HG02642 (cell line): ENCODE data around the gene INSIG2.
A peak's percentile ranks its signal among the peaks of the same experiment; 100 is the strongest.
"Not testable (repeated sequence)": the region's sequence is repeated elsewhere in the genome, so short reads cannot be mapped to it uniquely, and the experiment has no call there.

Experiments used
- ATAC-seq: cut with Tn5 transposase; IDR thresholded peaks from one replicate; pipeline ENCODE4 v1.9.1; 2021; ENCODE audit warnings: mild to moderate bottlenecking; ENCODE audit not compliant: unreplicated experiment, poor library complexity

INSIG2 gene

GRCh38 chr2:118058951-118059350 lies 29.3 kb upstream of the INSIG2 start:
- no peak for ATAC-seq

GRCh38 chr2:118059919-118060478 lies 28.3 kb upstream of the INSIG2 start:
- ATAC-seq = no peak

- ATAC-seq = peak; percentile 76
Observed at GRCh38 chr2:118061135-118061955, 26.9 kb upstream of the INSIG2 start.

GRCh38 chr2:118062048-118062447 lies 26.2 kb upstream of the INSIG2 start:
- no peak for ATAC-seq

GRCh38 chr2:118062669-118063068 lies 25.6 kb upstream of the INSIG2 start:
- no peak for ATAC-seq

GRCh38 chr2:118065015-118065706 lies 23.1 kb upstream of the INSIG2 start:
- no peak for ATAC-seq

- ATAC-seq = no peak
Observed at GRCh38 chr2:118065921-118066511, 22.3 kb upstream of the INSIG2 start.

GRCh38 chr2:118077636-118078247 lies 10.5 kb upstream of the INSIG2 start:
- ATAC-seq = no peak

GRCh38 chr2:118078734-118079133 lies 9.5 kb upstream of the INSIG2 start:
- ATAC-seq = no peak

GRCh38 chr2:118084491-118085089 lies 3.7 kb upstream of the INSIG2 start:
- ATAC-seq = no peak

- no peak for ATAC-seq
Observed at GRCh38 chr2:118085173-118086023, 2.9 kb upstream of the INSIG2 start.

- no peak for ATAC-seq
Observed at GRCh38 chr2:118086024-118086633, 2.1 kb upstream of the INSIG2 start.

GRCh38 chr2:118089139-118089800 lies 999 bp downstream of the INSIG2 start:
- peak; percentile 44 for ATAC-seq

- ATAC-seq = no peak
Observed at GRCh38 chr2:118090387-118091139, 2.3 kb downstream of the INSIG2 start.

- ATAC-seq = no peak
Observed at GRCh38 chr2:118091140-118091478, 2.8 kb downstream of the INSIG2 start.

- no peak for ATAC-seq
Observed at GRCh38 chr2:118091631-118092030, 3.4 kb downstream of the INSIG2 start.

GRCh38 chr2:118094102-118094501 lies 5.8 kb downstream of the INSIG2 start:
- not testable (repeated sequence) for ATAC-seq

GRCh38 chr2:118094503-118094902 lies 6.2 kb downstream of the INSIG2 start:
- no peak for ATAC-seq
